Fibroblast of lung (primary cell): ENCODE results near the gene MYO1D.

Source experiments
- EZH2 ChIP-seq: IDR thresholded peaks from 2 replicates; pipeline ENCODE4 v1.5.1; 2012; ENCODE audit warnings: low read length, control low read depth, mild to moderate bottlenecking; ENCODE audit errors: missing control alignments
- TF ChIP-seq, protein P1 (sequence below), 2 donors: IDR thresholded peaks in 1 of 2; conservative IDR thresholded peaks in 1 of 2; 1 replicate in 1 of 2; 2 replicates in 1 of 2; pipeline ENCODE4 v1.5.1; 2011 to 2012; ENCODE audit warnings: low read length in 2 of 2, control low read depth in 1 of 2, inconsistent platforms in 1 of 2, low read depth in 1 of 2, mild to moderate bottlenecking in 1 of 2

DNA sequence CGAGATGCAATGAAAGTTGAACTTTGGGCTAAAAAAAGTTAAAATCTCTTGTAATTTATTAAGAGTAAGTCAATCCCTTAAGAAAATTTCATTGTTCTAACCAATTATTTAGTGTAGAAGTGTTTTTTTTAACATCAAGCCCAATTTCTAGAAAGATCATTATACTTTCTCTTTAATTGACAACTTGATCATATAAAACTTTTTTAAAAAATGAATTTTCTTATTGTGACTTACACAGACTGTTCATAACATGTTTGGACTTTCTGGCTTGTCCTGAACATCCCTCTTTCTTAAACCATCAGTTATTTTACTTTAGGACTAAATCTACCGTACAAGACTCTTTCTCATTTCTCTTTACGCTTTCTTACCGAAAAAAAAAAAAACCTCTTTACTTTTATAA lies 24.8 kb upstream of the MYO1D start:
- TF ChIP-seq, protein P1, sequence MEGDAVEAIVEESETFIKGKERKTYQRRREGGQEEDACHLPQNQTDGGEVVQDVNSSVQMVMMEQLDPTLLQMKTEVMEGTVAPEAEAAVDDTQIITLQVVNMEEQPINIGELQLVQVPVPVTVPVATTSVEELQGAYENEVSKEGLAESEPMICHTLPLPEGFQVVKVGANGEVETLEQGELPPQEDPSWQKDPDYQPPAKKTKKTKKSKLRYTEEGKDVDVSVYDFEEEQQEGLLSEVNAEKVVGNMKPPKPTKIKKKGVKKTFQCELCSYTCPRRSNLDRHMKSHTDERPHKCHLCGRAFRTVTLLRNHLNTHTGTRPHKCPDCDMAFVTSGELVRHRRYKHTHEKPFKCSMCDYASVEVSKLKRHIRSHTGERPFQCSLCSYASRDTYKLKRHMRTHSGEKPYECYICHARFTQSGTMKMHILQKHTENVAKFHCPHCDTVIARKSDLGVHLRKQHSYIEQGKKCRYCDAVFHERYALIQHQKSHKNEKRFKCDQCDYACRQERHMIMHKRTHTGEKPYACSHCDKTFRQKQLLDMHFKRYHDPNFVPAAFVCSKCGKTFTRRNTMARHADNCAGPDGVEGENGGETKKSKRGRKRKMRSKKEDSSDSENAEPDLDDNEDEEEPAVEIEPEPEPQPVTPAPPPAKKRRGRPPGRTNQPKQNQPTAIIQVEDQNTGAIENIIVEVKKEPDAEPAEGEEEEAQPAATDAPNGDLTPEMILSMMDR (conservative IDR thresholded peaks at IDR 0.05 in 1 of 2, IDR thresholded peaks at IDR 0.05 in 1 of 2; ENCODE audit: low read depth in 1 of 2, low read length in 2 of 2), result no peak
- no peak for TF ChIP-seq EZH2
